Fibroblast of mammary gland (primary cell): ENCODE data around the gene TRAP1.

ENCODE experiments used
- DNase-seq: peaks from one replicate; pipeline ENCODE4 v3.0.0-alpha.2; 2010; ENCODE audit warnings: low read depth
- H3K4me3 ChIP-seq: 2 replicates; pipeline ENCODE4 v1.5.1; 2011; ENCODE audit warnings: low read depth, mild to moderate bottlenecking, low read length, moderate library complexity; ENCODE audit not compliant: control insufficient read depth
- CTCF ChIP-seq: conservative IDR thresholded peaks from 2 replicates; pipeline ENCODE4 v1.5.1; 2011; ENCODE audit warnings: low read depth, low read length, inconsistent platforms; ENCODE audit not compliant: control insufficient read depth, insufficient read depth

TRAP1 gene

GRCh38 chr16:3717235-3718018 lies at the start of gene TRAP1:
TSS of gene TRAP1 (minus strand) at chr16:3717524. CDS start at chr16:3717508, 16 bp downstream.
- no peak for TF ChIP-seq CTCF
- DNase-seq, result peak; percentile 68
- peak within 1 kb of the TSS; percentile 84 for H3K4me3 ChIP-seq

- H3K4me3 ChIP-seq, result no peak overlapping the region
- no peak for DNase-seq
- TF ChIP-seq CTCF, result no peak
Measured at GRCh38 chr16:3766177-3766576, 48.9 kb upstream of the TRAP1 start.

- no peak for TF ChIP-seq CTCF
- DNase-seq, result no peak
- H3K4me3 ChIP-seq, result no peak overlapping the region
Measured at GRCh38 chr16:3764409-3764808, 47.1 kb upstream of the TRAP1 start.

- no peak overlapping the region for H3K4me3 ChIP-seq
- TF ChIP-seq CTCF, result no peak
- DNase-seq, result no peak
Measured at GRCh38 chr16:3762107-3762750, 44.9 kb upstream of the TRAP1 start.

- DNase-seq, result no peak
- H3K4me3 ChIP-seq, result no peak overlapping the region
Measured at GRCh38 chr16:3761375-3762106, 44.2 kb upstream of the TRAP1 start.

More at GRCh38 chr16:3761375-3762106, 44.2 kb upstream of the TRAP1 start:
- TF ChIP-seq CTCF, result no peak
